NT2/D1 (cell line): ENCODE results near the gene TUBA1A.

Source experiments
- DNase-seq: peaks from one replicate; pipeline ENCODE4 v3.0.0-alpha.2; 2011; ENCODE audit warnings: low read depth, low spot score
- H3K27me3 ChIP-seq: 2 replicates; pipeline ENCODE4 v1.6.0; 2011; ENCODE audit warnings: mild to moderate bottlenecking; ENCODE audit not compliant: insufficient read length, insufficient read depth
- H3K36me3 ChIP-seq: 2 replicates; pipeline ENCODE4 v1.6.1; 2011; ENCODE audit warnings: mild to moderate bottlenecking, low read length, mixed read lengths; ENCODE audit not compliant: insufficient read depth, insufficient read length
- H3K4me1 ChIP-seq: 2 replicates; pipeline ENCODE4 v1.5.1; 2011; ENCODE audit not compliant: insufficient read depth, insufficient read length
- H3K4me3 ChIP-seq: 2 replicates; pipeline ENCODE4 v1.5.1; 2011; ENCODE audit warnings: low read depth; ENCODE audit not compliant: insufficient read length
- H3K9ac ChIP-seq: 2 replicates; pipeline ENCODE4 v1.6.0; 2011; ENCODE audit warnings: low read depth; ENCODE audit not compliant: insufficient read length
- H3K9me3 ChIP-seq: 2 replicates; pipeline ENCODE4 v1.5.1; 2011; ENCODE audit warnings: mild to moderate bottlenecking, low read length; ENCODE audit not compliant: insufficient read depth
- SUZ12 ChIP-seq: IDR thresholded peaks from 2 replicates; pipeline ENCODE4 v1.6.1; 2011; ENCODE audit not compliant: insufficient read length, insufficient read depth; ENCODE audit errors: extremely low read depth
- YY1 ChIP-seq: IDR thresholded peaks from 2 replicates; pipeline ENCODE4 v1.6.1; 2011; ENCODE audit not compliant: insufficient read length, insufficient read depth
- ZNF274 ChIP-seq: IDR thresholded peaks from 2 replicates; pipeline ENCODE4 v1.6.1; 2011; ENCODE audit warnings: mild to moderate bottlenecking, low read depth, low read length

Gene TUBA1A

DNA sequence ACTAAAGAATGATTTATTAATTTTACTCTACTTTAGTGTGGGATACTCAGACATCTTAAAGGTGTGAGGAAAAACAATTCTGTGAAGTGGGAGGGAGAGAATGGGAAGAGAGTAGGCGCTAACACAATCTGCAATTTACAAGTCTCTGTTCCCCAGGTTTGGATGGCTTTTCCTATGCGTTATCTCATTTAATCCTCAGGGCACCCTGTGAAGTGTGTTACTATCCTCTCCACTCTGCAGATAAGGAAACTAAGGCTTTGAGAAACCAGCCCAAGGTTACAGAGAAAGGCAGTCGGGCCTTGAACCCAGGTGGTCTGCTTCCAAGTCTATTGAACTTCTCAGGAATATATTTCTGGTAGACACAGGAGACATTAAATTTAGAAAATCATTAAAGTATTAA lies 39.8 kb upstream of the TUBA1A start:
- peaks cover under 1% of the 10 kb centered on the region for H3K27me3 ChIP-seq
- H3K36me3 ChIP-seq: no peaks in the 10 kb centered on the region
- DNase-seq: no peak
- no peak overlapping the region for H3K4me3 ChIP-seq
- H3K9me3 ChIP-seq: no peaks in the 10 kb centered on the region
- H3K4me1 ChIP-seq: peaks cover 2% of the 10 kb centered on the region
- H3K9ac ChIP-seq: no peak overlapping the region
- TF ChIP-seq ZNF274 (no peak), SUZ12 (no peak)

DNA sequence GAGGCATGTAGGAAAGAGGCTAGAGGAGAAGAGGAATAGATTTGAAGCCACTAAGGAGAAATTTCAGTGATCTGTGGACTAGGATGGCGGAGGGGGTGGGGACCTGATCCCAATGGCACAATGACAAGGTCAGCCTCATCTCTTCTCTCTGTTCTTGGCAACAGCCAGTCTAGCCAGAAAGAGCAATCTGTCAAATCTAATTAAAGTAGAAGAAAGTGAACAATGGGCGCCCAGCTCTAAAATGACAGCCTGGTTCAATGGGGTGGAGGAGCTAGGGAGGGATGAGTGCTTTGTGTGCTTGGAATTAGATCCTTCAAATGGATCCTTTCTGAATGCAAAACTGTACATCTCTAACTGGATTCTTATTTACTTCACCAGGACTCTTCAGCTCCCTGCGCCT lies 38.8 kb upstream of the TUBA1A start:
- H3K9me3 ChIP-seq: no peaks in the 10 kb centered on the region
- H3K9ac ChIP-seq: no peak overlapping the region
- no peaks in the 10 kb centered on the region for H3K4me1 ChIP-seq
- no peaks in the 10 kb centered on the region for H3K36me3 ChIP-seq
- H3K27me3 ChIP-seq: no peaks in the 10 kb centered on the region
- no peak overlapping the region for H3K4me3 ChIP-seq
- no peak for DNase-seq
- TF ChIP-seq YY1: no peak

DNA sequence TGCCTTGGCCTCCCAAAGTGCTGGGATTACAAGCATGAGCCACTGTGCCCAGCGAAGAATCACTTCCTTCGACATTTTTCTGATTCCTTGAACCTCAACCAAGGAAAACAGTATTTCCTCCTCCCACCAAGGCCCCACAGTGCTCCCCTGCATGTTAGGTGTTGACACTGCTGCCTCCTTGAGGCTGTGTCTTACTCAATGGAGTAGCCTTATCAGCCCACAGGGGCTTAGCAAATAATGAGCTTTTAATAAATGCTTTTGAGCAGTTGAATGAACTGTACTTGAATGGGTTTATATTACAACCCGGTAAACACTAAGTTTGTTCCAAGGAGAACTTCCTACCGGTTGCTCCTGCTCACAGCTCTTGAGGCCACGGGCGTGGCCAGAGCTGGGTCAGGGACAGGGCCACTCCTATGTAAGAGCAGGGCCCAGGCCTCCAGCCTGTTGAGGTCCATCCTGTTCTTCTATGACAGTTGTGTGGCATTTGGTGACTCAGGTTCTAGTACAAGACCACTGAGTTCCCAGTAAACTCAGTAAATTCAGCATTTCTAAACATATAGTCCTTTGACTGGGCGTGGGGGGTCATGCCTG lies 36.8 kb upstream of the TUBA1A start:
- DNase-seq: no peak
- no peak overlapping the region for H3K9ac ChIP-seq
- no peak for TF ChIP-seq SUZ12
- no peak for TF ChIP-seq YY1
- TF ChIP-seq ZNF274: no peak

DNA sequence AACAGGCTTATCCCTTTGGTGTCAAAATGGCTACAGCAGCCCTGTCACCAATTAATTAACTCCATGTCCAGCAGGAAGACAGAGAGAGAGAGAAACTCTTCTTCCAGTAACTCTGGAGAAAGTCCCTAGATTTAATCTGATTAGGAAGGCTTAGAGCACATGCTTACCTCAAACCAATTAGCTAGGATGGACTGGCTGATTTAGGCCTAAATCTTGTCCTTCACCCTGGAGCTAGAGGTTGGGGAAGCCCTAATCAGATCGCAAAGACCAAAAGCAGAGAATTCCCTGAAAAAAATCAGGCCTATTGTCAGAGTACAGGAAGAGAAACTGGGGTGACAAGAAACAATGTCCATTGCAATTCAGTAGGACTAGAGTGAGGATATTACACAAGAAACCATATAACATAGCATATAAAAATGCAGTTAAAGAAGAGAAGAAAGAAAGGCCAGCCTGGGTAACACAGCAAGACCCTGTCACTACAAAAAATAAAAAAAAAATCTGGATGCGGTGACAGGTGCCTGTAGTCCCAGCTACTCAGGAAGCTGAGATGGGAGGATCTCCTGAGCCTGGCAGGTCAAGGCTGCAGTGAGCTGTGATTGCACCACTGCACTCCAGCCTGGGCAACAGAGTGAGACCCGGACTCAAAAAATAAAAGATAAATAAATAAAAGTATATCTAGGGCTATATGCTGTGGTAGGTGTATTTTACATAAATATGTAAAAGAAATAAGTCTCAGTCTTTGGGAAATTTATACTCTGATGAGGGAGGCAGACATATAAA lies 34.9 kb upstream of the TUBA1A start:
- no peak overlapping the region for H3K9ac ChIP-seq
- peaks cover 3% of the 10 kb centered on the region for H3K4me1 ChIP-seq
- H3K4me3 ChIP-seq: no peak overlapping the region
- TF ChIP-seq SUZ12: no peak
- TF ChIP-seq YY1: no peak
- no peak for TF ChIP-seq ZNF274
- no peak for DNase-seq
- H3K36me3 ChIP-seq: no peaks in the 10 kb centered on the region
- no peaks in the 10 kb centered on the region for H3K9me3 ChIP-seq
- no peaks in the 10 kb centered on the region for H3K27me3 ChIP-seq

More for the DNA sequence above, 36.8 kb upstream of the TUBA1A start:
- no peaks in the 10 kb centered on the region for H3K4me1 ChIP-seq
- no peaks in the 10 kb centered on the region for H3K9me3 ChIP-seq
- H3K27me3 ChIP-seq: no peaks in the 10 kb centered on the region
- no peaks in the 10 kb centered on the region for H3K36me3 ChIP-seq
- no peak overlapping the region for H3K4me3 ChIP-seq

DNA sequence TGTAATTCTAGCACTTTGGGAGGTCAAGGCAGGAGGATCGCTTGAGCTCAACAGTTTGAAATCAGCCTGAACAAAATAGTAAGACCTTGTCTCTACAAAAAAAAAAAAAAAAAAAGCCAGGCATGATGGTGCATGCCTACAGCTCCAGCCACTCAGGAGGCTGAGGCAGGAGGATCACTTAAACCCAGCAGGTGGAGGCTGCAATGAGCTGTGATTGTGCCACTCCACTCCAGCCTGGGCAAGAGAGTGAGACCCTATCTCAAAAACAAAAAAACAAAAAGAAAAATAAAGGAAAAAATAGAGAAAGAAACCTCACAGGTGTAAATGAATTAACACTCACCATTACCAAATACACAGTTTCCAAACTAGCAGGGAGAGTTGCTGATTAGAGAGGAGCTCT lies 34.2 kb upstream of the TUBA1A start:
- Histone ChIP-seq H3K9me3 (no peaks in the 10 kb centered on the region), H3K4me1 (peaks cover 3% of the 10 kb centered on the region), H3K9ac (no peak overlapping the region), H3K4me3 (no peak overlapping the region), H3K27me3 (no peaks in the 10 kb centered on the region), H3K36me3 (no peaks in the 10 kb centered on the region)
- DNase-seq: no peak
- TF ChIP-seq ZNF274 (no peak), YY1 (no peak), SUZ12 (no peak)

DNA sequence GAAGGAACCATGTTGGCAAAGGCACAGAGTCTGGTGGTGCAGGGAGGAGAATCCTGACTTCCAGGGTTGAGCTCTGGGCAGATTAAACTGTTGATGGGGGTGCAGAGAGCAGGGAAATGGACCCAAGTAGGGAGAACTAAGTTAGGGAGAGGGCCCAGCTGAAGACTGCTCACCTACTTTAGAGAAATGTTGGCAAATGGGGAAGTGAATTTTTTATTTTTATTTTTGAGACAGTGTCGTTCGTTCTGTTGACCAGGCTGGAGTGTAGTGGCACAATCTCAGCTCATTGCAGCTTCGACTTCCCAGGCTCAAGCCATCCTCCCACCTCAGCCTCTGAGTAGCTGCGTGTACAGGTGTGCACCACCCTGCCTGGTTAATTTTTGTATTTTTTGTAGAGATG lies 32.1 kb upstream of the TUBA1A start:
- H3K9me3 ChIP-seq: no peaks in the 10 kb centered on the region
- TF ChIP-seq SUZ12 (no peak), YY1 (no peak), ZNF274 (no peak)
- no peaks in the 10 kb centered on the region for H3K27me3 ChIP-seq
- no peak overlapping the region for H3K4me3 ChIP-seq
- no peaks in the 10 kb centered on the region for H3K36me3 ChIP-seq
- H3K9ac ChIP-seq: no peak overlapping the region
- DNase-seq: no peak
- H3K4me1 ChIP-seq: peaks cover 6% of the 10 kb centered on the region

DNA sequence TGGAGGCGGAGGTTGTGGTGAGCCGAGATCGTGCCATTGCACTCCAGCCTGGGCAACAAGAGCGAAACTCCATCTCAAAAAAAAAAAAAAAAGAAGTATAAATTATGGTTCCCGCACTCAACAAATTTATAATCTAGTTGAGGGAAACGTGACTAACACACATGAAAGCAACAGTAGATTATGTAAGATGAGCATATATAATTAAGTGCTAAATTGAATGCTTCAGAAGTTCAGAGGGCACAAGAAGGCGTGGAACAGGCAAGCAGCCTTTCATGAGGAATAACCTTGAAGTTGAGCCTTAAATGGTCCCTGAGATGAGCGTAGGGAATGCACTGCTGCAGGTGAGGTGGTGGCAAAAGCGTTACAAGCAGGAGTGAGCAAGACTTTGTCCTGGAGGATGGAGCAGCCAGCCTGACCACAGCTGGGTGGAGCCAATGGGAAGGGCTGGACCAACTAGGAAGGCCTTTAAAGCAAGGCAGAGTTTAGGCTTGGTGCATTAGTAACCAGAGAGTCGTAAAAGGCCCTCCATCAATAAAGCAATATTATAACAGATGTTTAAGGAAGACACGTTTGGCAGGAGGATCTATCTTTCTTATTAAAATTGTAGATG lies 30.6 kb upstream of the TUBA1A start:
- H3K4me1 ChIP-seq: peaks cover 8% of the 10 kb centered on the region
- no peaks in the 10 kb centered on the region for H3K9me3 ChIP-seq
- TF ChIP-seq YY1: no peak
- TF ChIP-seq SUZ12: no peak
- no peak for TF ChIP-seq ZNF274
- no peak overlapping the region for H3K4me3 ChIP-seq
- DNase-seq: no peak
- no peaks in the 10 kb centered on the region for H3K27me3 ChIP-seq
- H3K36me3 ChIP-seq: no peaks in the 10 kb centered on the region
- H3K9ac ChIP-seq: no peak overlapping the region
